Measurements from ENCODE around the gene ABHD12.

ABHD12 gene

DNA sequence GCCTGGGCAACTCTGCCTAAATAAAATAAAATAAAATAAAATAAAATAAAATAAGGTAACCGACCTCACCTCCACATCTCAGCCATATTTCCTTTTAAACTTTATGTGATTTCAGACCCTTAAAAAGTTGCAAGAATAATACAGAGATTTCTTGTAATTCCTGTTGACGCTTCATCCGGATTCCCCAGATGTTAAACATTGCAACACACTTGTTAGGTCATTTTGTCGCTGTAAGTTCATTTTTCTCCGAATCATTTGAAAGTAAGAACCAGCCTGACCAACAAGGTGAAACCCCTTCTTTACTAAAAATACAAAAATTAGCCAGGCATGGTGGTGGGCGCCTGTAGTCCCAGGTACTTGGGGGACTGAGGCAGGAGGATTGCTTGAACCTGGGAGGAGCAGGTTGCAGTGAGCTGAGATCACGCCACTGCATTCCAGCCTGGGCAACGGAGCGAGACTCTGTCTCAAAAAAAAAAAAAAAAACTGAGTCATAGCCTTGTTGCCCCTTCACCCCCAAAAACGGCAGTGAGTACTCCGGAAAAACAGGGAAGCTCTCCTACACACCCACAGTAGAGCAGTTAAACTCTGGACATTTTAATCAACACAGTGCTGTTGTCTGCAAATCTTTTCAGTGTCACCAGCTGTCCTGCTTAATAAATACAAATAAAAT is 136.9 kb downstream of the ABHD12 start:
- DNase-seq: no peak

DNA sequence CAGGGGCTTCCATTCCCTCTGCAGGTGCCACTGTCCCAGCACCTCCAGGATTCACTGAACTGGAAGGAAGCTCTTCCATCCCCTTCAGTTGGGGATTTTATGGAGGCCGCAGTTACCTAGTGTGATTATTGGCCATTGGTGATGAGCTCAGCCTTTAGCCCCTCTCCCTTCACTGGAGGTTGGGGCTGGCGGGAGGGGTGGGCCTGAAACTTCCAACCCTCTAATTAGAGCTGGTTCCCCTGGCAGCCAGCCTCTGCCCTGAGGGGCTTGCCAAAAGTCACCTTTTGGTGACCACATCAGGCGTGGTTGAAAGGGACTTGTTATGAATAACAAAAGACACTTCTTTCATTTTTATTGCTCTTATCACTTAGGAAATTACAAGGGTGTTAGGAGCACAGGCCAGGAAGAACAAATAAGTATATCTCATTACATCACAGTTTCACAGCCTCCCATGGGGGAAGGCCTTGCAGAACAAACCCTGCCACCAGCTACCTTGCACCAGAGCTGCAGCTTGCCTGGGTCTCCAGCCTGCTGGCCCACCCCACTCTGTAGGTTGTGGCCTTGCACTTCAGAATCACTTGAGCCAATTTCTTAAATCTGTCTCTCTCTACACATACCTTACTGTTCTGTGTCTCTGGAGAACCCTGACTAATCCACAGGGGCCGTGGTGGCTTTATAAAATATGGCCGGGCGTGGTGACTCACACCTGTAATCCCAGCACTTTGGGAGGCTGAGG is 137.8 kb downstream of the ABHD12 start:
- no peak for DNase-seq

DNA sequence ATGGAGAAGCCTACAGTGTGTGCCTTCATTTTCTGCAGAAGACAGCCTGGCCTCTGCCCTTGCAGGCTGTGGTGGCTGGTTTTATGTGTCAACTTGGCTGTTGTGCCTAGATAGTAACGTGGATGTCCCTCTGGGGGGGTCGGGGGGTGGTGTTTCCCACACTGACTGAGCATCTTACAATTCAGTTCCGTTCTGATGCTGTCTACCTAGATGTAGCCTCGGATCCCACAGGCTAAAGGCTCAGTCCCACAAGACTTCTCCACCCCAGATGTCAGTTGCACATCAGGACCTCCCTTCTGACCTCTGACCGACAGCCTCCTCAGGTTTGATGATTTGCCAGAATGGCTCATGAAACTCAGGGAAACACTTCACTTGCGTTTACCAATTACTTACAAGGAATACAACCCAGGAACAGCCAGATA is 138.4 kb downstream of the ABHD12 start:
- DNase-seq: no peak

GRCh38 chr20:25251558-25251957 is 139.1 kb downstream of the ABHD12 start:
- no peak for DNase-seq

DNA sequence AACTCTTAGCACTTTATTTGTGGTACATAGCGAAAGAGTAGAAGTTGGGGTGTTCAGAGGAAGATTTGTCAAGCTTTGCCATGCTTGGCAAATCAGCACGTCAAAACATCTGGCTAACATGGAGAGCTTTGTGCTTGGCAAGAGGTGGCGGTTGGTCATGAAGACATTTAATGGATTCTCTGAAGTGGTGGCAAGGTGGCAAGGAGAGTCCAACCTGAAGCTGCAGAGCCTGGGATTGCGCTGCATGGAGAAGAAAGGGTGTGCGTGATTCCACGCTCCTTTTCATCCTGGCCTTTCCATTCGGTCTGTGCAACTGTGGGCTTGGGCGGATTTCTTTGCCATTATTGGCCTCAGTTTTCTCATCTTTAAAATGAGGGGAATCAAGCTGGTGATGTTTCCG is 139.6 kb downstream of the ABHD12 start:
- DNase-seq: no peak

- no peak for DNase-seq
Observed at GRCh38 chr20:25250508-25250907, 140.1 kb downstream of the ABHD12 start.

All from HCEC 1CT (cell line).